Adrenal gland (tissue), 5 donors: Measurements from ENCODE around the gene NDUFS5.

Source experiments
- POLR2A ChIP-seq, 2 donors: fragments of 450-650 bp; IDR thresholded peaks; one replicate each; pipeline ENCODE4 v1.6.1; 2017; ENCODE audit warnings: antibody characterized with exemption in 2 of 2, mild to moderate bottlenecking in 2 of 2, moderate library complexity in 1 of 2
- TF ChIP-seq, protein P1 (sequence below), 6 experiments: fragments of 450-650 bp in 4 of 6; fragments of 200-600 bp in 2 of 6; sonication (generic) in 1 of 6; IDR thresholded peaks; 1 replicate in 5 of 6; 2 replicates in 1 of 6; pipeline versions ENCODE4 v1.5.1 to v1.8.0; 2016 to 2021; ENCODE audit warnings: antibody characterized with exemption in 6 of 6, mild to moderate bottlenecking in 2 of 6, moderate library complexity in 1 of 6
- donor health status: DM: no; HTN: no; CAD: no.

DNA sequence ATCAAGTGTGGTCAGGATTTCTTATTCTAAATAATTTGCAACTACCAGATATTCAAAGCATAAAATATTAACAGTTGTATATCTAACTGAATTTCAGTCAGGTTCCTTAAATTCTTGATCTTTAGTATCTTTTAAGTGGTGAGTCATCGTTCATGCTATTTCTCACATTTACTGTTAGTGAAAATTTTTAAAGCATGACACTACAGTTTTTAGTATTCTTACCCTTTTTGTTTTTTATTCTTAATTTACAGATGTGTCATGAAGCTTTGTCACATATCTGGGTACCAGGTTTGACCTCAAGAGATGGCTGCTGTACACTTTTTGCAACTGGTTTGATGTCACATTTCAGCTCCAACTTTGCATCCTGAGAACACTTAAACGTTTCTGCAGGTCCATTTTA, 22.4 kb upstream of the NDUFS5 start:
- TF ChIP-seq, protein P1, sequence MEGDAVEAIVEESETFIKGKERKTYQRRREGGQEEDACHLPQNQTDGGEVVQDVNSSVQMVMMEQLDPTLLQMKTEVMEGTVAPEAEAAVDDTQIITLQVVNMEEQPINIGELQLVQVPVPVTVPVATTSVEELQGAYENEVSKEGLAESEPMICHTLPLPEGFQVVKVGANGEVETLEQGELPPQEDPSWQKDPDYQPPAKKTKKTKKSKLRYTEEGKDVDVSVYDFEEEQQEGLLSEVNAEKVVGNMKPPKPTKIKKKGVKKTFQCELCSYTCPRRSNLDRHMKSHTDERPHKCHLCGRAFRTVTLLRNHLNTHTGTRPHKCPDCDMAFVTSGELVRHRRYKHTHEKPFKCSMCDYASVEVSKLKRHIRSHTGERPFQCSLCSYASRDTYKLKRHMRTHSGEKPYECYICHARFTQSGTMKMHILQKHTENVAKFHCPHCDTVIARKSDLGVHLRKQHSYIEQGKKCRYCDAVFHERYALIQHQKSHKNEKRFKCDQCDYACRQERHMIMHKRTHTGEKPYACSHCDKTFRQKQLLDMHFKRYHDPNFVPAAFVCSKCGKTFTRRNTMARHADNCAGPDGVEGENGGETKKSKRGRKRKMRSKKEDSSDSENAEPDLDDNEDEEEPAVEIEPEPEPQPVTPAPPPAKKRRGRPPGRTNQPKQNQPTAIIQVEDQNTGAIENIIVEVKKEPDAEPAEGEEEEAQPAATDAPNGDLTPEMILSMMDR (IDR thresholded peaks at IDR 0.05) = no peak
- TF ChIP-seq POLR2A (IDR thresholded peaks at IDR 0.05) = no peak
